CD14-positive monocyte (primary cell): Measurements from ENCODE around the gene SUCO. TPM values are rescaled to one million over a fixed set of nuclear protein-coding genes. Genes with fewer than 3 reads are reported as not detected.

Experiments
- DNase-seq, 3 donors: peaks; one replicate each; pipeline ENCODE4 v3.0.0-alpha.2; 2011 to 2022
- H2AFZ ChIP-seq: 2 replicates; pipeline ENCODE4 v1.6.0; 2012; ENCODE audit warnings: mild to moderate bottlenecking, low read depth, low read length, inconsistent platforms; ENCODE audit not compliant: insufficient read depth, poor library complexity, severe bottlenecking
- H3K27ac ChIP-seq, 2 donors: 1 replicate in 1 of 2; 2 replicates in 1 of 2; pipeline ENCODE4 v1.5.1; 2012 to 2013; ENCODE audit warnings: low read length in 2 of 2, control low read depth in 1 of 2, inconsistent platforms in 1 of 2, low read depth in 1 of 2, mild to moderate bottlenecking in 1 of 2
- H3K27me3 ChIP-seq, 2 donors: one replicate each; pipeline versions ENCODE4 v1.6.0 to v1.6.1; 2011 to 2013; ENCODE audit warnings: low read length in 2 of 2; ENCODE audit not compliant: control insufficient read depth in 2 of 2, insufficient read depth in 2 of 2
- H3K36me3 ChIP-seq, 2 donors: replicated peaks in 1 of 2; 1 replicate in 1 of 2; 2 replicates in 1 of 2; pipeline versions ENCODE4 v1.5.1 to v1.6.1; 2012 to 2013; ENCODE audit warnings: low read length in 2 of 2, control low read depth in 1 of 2, inconsistent platforms in 1 of 2, mild to moderate bottlenecking in 1 of 2; ENCODE audit not compliant: insufficient read depth in 2 of 2, control insufficient read depth in 1 of 2
- H3K4me1 ChIP-seq, 2 donors: 1 replicate in 1 of 2; 2 replicates in 1 of 2; pipeline versions ENCODE4 v1.5.1 to v1.6.1; 2012 to 2013; ENCODE audit warnings: low read length in 2 of 2, control low read depth in 1 of 2, inconsistent platforms in 1 of 2, mild to moderate bottlenecking in 1 of 2, moderate library complexity in 1 of 2; ENCODE audit not compliant: insufficient read depth in 2 of 2, control insufficient read depth in 1 of 2
- H3K4me2 ChIP-seq: replicated peaks from 2 replicates; pipeline ENCODE3; 2012; ENCODE audit warnings: low read length, moderate library complexity, mild to moderate bottlenecking; ENCODE audit not compliant: poor library complexity, severe bottlenecking; ENCODE audit errors: extremely low read depth
- H3K4me3 ChIP-seq, 3 experiments: fragments of 200-600 bp in 1 of 3; sonication (generic) in 1 of 3; replicated peaks in 1 of 3; 1 replicate in 2 of 3; 2 replicates in 1 of 3; pipeline ENCODE4 v1.5.1; 2011 to 2013; ENCODE audit warnings: low read length in 3 of 3, mild to moderate bottlenecking in 3 of 3, control low read depth in 2 of 3, low read depth in 2 of 3, inconsistent platforms in 1 of 3, moderate library complexity in 1 of 3
- H3K79me2 ChIP-seq: 2 replicates; pipeline ENCODE4 v1.6.0; 2012; ENCODE audit warnings: mild to moderate bottlenecking, control low read depth, inconsistent platforms, low read length, moderate library complexity; ENCODE audit not compliant: insufficient read depth
- H3K9ac ChIP-seq: 2 replicates; pipeline ENCODE4 v1.6.0; 2017; ENCODE audit warnings: low read length, mild to moderate bottlenecking; ENCODE audit not compliant: insufficient read depth, poor library complexity, severe bottlenecking
- H3K9me3 ChIP-seq, 2 donors: replicated peaks in 1 of 2; 1 replicate in 1 of 2; 2 replicates in 1 of 2; pipeline versions ENCODE4 v1.5.1 to v1.6.1; 2012 to 2013; ENCODE audit warnings: low read length in 2 of 2, control low read depth in 1 of 2; ENCODE audit not compliant: control insufficient read depth in 1 of 2, insufficient read depth in 1 of 2
- H4K20me1 ChIP-seq: 2 replicates; pipeline ENCODE4 v1.6.0; 2012; ENCODE audit warnings: mild to moderate bottlenecking, low read length, control low read depth, moderate library complexity; ENCODE audit not compliant: insufficient read depth
- H3K27ac Mint-ChIP-seq, 7 donors: one replicate each; pipeline ENCODE4 v1.8.0; 2020; ENCODE audit warnings: mild to moderate bottlenecking in 7 of 7, mixed read lengths in 7 of 7, moderate library complexity in 6 of 7, inconsistent platforms in 2 of 7
- H3K27me3 Mint-ChIP-seq, 3 donors: one replicate each; pipeline ENCODE4 v1.8.0; 2021 to 2022; ENCODE audit warnings: low read depth in 3 of 3, mild to moderate bottlenecking in 3 of 3, mixed read lengths in 3 of 3, moderate library complexity in 3 of 3, inconsistent platforms in 1 of 3
- H3K36me3 Mint-ChIP-seq, 2 donors: one replicate each; pipeline ENCODE4 v1.8.0; 2020; ENCODE audit warnings: mixed read lengths in 2 of 2, inconsistent platforms in 1 of 2, mild to moderate bottlenecking in 1 of 2
- H3K4me1 Mint-ChIP-seq: one replicate; pipeline ENCODE4 v1.8.0; 2020; ENCODE audit warnings: mild to moderate bottlenecking, mixed read lengths
- H3K4me3 Mint-ChIP-seq, 2 donors: one replicate each; pipeline ENCODE4 v1.8.0; 2020; ENCODE audit warnings: mild to moderate bottlenecking in 2 of 2, mixed read lengths in 2 of 2, moderate library complexity in 1 of 2
- H3K9me3 Mint-ChIP-seq, 7 donors: one replicate each; pipeline ENCODE4 v1.8.0; 2020 to 2022; ENCODE audit warnings: mixed read lengths in 7 of 7, mild to moderate bottlenecking in 6 of 7, moderate library complexity in 6 of 7, inconsistent platforms in 2 of 7
- CTCF ChIP-seq: fragments of 200-600 bp; IDR thresholded peaks from one replicate; pipeline ENCODE4 v1.8.0; 2022; ENCODE audit warnings: antibody characterized with exemption, mild to moderate bottlenecking
- WGBS: methylation state at CpG from one replicate; pipeline ENCODE4 v1.1.5; 2013; ENCODE audit warnings: missing lambda C conversion rate; ENCODE audit not compliant: insufficient coverage; 5-methylcytosine and 5-hydroxymethylcytosine counted together
- intact Hi-C, 2 donors: fragments of 100-400 bp; cut with micrococcal nuclease; formaldehyde crosslinking; loops; one replicate each; pipeline versions ENCODE4 v1.15.0 to v1.15.1; 2023
- polyA plus RNA-seq, 3 donors: library from polyadenylated mRNA; depleted of rRNA in 1 of 3; unstranded in 2 of 3; stranded (reverse) in 1 of 3; fragments of 300-500 nt in 2 of 3; fragments of >200 nt in 1 of 3; fragmentation: Illumina TruSeq in 2 of 3; gene quantifications; 1 replicate in 2 of 3; 2 replicates in 1 of 3; pipeline ENCODE4 v1.2.3, GENCODE V29; 2012 to 2021

SUCO gene
- polyA plus RNA-seq, 3 donors: 6.8 to 8.5 (median 6.8) TPM

- H3K36me3 ChIP-seq: no peaks in the 10 kb centered on the region
- Mint-ChIP-seq H3K27ac (no peak overlapping the region), H3K9me3 (no peaks in the 10 kb centered on the region), H3K36me3 (peaks cover 2% of the 10 kb centered on the region in 2 donors), H3K4me1 (peaks cover 34% of the 10 kb centered on the region), H3K27me3 (no peaks in the 10 kb centered on the region), H3K4me3 (no peak overlapping the region)
- H3K4me2 ChIP-seq: no peak overlapping the region
- H3K9me3 ChIP-seq: no peaks in the 10 kb centered on the region
- 63% methylated on average over 2 of the region's 4 CpGs for WGBS
- H3K27ac ChIP-seq: peak overlapping the region; percentile 24 to 71
- peaks cover 15 to 24% of the 10 kb centered on the region in 2 donors for H3K4me1 ChIP-seq
- H4K20me1 ChIP-seq: peaks cover 95% of the 10 kb centered on the region
- intact Hi-C loops: no loop called here
- TF ChIP-seq CTCF: no peak
- no peaks in the 10 kb centered on the region for H3K27me3 ChIP-seq
- no peak overlapping the region for H3K4me3 ChIP-seq
- H3K9ac ChIP-seq: no peak overlapping the region
- no peak overlapping the region for H2AFZ ChIP-seq
- peaks cover 100% of the 10 kb centered on the region for H3K79me2 ChIP-seq
- no peak for DNase-seq
These were observed 12.6 kb downstream of the SUCO start for GRCh38 chr1:172545396-172546004.

GRCh38 chr1:172547071-172547470, 14.1 kb downstream of the SUCO start:
- Mint-ChIP-seq H3K4me3 (no peak overlapping the region), H3K27ac (no peak overlapping the region), H3K9me3 (no peaks in the 10 kb centered on the region), H3K36me3 (peaks cover 0 to 8% of the 10 kb centered on the region in 2 donors), H3K27me3 (no peaks in the 10 kb centered on the region), H3K4me1 (peaks cover 25% of the 10 kb centered on the region)
- H3K36me3 ChIP-seq: no peaks in the 10 kb centered on the region
- no peak for TF ChIP-seq CTCF
- H3K4me3 ChIP-seq: no peak overlapping the region
- H3K4me1 ChIP-seq: peaks cover 15 to 24% of the 10 kb centered on the region in 2 donors
- H3K4me2 ChIP-seq: no peak overlapping the region
- H3K79me2 ChIP-seq: peaks cover 98% of the 10 kb centered on the region
- no peaks in the 10 kb centered on the region for H3K9me3 ChIP-seq
- peaks cover 92% of the 10 kb centered on the region for H4K20me1 ChIP-seq
- H3K9ac ChIP-seq: no peak overlapping the region
- H3K27ac ChIP-seq: no peak overlapping the region
- WGBS: no CpG with 5 or more reads among the region's 3 CpGs
- no peak for DNase-seq
- no peaks in the 10 kb centered on the region for H3K27me3 ChIP-seq
- no peak overlapping the region for H2AFZ ChIP-seq
- intact Hi-C loops: no loop called here
